Type B pancreatic cell (in vitro differentiated cells): ENCODE results near the gene GFRA1. TPM values are rescaled to one million over a fixed set of nuclear protein-coding genes. Genes with fewer than 3 reads are reported as not detected.

Source experiments
- DNase-seq: peaks from one replicate; pipeline ENCODE4 v3.0.0; 2021; ENCODE audit warnings: mixed read lengths; ENCODE audit not compliant: unreplicated experiment; ENCODE audit errors: extremely low spot score
- H3K27ac Mint-ChIP-seq: 2 replicates; pipeline ENCODE4 v1.8.0; 2021; ENCODE audit warnings: mild to moderate bottlenecking, mixed read lengths
- H3K27me3 Mint-ChIP-seq: 2 replicates; pipeline ENCODE4 v1.8.0; 2021; ENCODE audit warnings: mixed read lengths
- H3K36me3 Mint-ChIP-seq: 2 replicates; pipeline ENCODE4 v1.8.0; 2021; ENCODE audit warnings: mixed read lengths
- H3K4me1 Mint-ChIP-seq: one replicate; pipeline ENCODE4 v1.8.0; 2021; ENCODE audit warnings: mixed read lengths; ENCODE audit not compliant: unreplicated experiment
- H3K4me3 Mint-ChIP-seq: 2 replicates; pipeline ENCODE4 v1.8.0; 2021; ENCODE audit warnings: mild to moderate bottlenecking, mixed read lengths
- H3K9me3 Mint-ChIP-seq: 2 replicates; pipeline ENCODE4 v1.8.0; 2021; ENCODE audit warnings: mixed read lengths
- total RNA-seq: library from RNA; stranded (reverse); gene quantifications from 2 replicates; pipeline ENCODE4 v1.2.1, GENCODE V29; 2021; ENCODE audit warnings: low replicate concordance
- TF ChIP-seq, protein P1 (sequence below): fragments of 200-600 bp; sonication (generic); conservative IDR thresholded peaks from 2 replicates; pipeline ENCODE4 v1.5.0; 2021; ENCODE audit warnings: antibody characterized with exemption, mild to moderate bottlenecking

GFRA1 gene
- total RNA-seq, 1 donor from 2014 or later, result 45.6 TPM

DNA sequence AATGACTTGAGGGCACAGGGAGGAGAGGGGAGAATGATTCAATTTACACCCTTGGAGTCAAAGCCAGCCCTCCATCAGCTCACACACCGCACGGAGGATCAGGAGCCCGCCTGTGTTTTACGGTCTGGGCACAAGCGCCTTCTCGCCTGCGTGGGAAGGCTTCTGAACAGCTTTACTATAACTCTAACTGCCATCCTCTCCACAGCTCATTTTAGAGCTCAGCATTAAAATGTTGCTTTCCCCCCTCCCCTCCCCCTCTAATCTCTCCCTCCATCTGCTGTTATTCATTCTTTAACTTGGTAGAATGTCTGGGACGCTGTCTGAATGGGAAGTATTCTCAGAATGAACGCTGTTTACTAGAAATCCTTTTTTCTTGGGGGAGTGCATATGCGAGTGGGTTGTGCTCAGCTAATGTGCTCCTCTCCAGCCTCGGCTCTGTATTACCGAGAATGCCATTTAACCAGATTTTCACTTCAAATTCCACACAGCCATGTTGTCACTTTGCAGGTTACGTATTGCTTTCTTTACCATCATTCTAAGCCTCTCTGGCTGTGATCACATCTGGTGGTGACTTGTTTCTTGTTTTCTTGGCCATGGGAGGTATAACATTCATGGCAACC, 140.1 kb downstream of the GFRA1 start:
- TF ChIP-seq, protein P1, sequence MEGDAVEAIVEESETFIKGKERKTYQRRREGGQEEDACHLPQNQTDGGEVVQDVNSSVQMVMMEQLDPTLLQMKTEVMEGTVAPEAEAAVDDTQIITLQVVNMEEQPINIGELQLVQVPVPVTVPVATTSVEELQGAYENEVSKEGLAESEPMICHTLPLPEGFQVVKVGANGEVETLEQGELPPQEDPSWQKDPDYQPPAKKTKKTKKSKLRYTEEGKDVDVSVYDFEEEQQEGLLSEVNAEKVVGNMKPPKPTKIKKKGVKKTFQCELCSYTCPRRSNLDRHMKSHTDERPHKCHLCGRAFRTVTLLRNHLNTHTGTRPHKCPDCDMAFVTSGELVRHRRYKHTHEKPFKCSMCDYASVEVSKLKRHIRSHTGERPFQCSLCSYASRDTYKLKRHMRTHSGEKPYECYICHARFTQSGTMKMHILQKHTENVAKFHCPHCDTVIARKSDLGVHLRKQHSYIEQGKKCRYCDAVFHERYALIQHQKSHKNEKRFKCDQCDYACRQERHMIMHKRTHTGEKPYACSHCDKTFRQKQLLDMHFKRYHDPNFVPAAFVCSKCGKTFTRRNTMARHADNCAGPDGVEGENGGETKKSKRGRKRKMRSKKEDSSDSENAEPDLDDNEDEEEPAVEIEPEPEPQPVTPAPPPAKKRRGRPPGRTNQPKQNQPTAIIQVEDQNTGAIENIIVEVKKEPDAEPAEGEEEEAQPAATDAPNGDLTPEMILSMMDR, result no peak
- DNase-seq, result no peak

DNA sequence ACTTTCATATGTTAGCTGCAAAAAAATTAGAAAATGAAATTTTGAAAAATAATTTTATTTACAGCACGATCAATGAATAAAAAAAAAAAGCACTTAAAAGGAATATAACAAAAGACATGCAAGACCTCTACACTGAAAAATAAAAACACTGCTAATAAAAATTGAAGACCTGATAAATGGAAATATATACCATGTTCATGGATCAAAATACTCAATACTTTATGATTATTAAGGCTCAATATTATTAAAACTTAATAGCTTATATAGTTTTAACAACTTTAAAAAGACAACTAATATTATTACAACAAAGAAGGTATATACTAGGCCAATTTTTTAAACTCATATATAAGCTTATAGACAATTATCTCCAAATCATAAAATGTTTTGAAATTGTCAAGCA, 143.0 kb downstream of the GFRA1 start:
- no peak for DNase-seq
- Mint-ChIP-seq H3K4me3 (no peak overlapping the region), H3K4me1 (peaks cover 24% of the 10 kb centered on the region), H3K27me3 (peaks cover 7% of the 10 kb centered on the region), H3K36me3 (peaks cover 4% of the 10 kb centered on the region), H3K9me3 (peaks cover 9% of the 10 kb centered on the region), H3K27ac (no peak overlapping the region)
- TF ChIP-seq, protein P1, result no peak

More for the DNA sequence above, 140.1 kb downstream of the GFRA1 start:
- no peak overlapping the region for H3K4me3 Mint-ChIP-seq
- H3K36me3 Mint-ChIP-seq, result peaks cover 4% of the 10 kb centered on the region
- peaks cover 7% of the 10 kb centered on the region for H3K9me3 Mint-ChIP-seq
- peaks cover 28% of the 10 kb centered on the region for H3K4me1 Mint-ChIP-seq
- peaks cover 7% of the 10 kb centered on the region for H3K27me3 Mint-ChIP-seq
- no peak overlapping the region for H3K27ac Mint-ChIP-seq

DNA sequence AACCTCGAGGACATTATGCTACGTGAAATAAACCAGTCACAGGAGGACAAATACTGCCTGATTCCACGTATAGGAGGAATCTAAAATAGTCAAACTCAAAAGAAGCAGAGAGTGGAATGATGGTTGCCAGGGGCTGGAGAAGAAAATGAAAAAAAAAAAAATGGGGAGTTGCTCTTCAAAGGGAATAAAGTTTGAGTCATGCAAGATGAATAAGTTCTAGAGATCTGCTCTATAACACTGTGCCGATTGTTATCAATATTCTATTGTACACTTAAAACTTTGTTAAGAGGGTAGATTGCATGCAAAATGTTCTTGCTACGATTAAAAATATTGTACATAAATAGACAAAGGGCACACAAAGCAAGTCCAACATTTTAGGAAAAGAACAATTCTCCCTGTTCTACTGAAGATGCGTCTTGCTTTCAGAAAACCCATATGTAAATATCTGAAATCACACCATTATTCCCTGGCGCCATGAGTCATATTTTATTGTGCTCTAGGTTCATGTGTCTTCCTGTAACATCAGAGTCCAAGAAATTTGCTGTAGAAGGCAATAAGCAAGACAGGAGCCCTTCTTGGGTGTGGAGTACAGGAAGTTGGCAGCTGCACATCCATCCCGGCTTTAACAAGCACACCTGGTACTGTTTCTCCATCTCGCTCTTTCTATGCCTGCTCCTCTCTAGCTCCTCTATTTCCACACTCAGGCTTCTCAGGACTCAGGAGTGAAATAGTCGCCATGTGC, 145.9 kb downstream of the GFRA1 start:
- H3K4me1 Mint-ChIP-seq, result peaks cover 8% of the 10 kb centered on the region
- DNase-seq, result no peak
- H3K4me3 Mint-ChIP-seq, result no peak overlapping the region
- peaks cover 9% of the 10 kb centered on the region for H3K9me3 Mint-ChIP-seq
- H3K36me3 Mint-ChIP-seq, result peaks cover 5% of the 10 kb centered on the region
- H3K27ac Mint-ChIP-seq, result no peak overlapping the region
- TF ChIP-seq, protein P1, result no peak
- H3K27me3 Mint-ChIP-seq, result no peaks in the 10 kb centered on the region

DNA sequence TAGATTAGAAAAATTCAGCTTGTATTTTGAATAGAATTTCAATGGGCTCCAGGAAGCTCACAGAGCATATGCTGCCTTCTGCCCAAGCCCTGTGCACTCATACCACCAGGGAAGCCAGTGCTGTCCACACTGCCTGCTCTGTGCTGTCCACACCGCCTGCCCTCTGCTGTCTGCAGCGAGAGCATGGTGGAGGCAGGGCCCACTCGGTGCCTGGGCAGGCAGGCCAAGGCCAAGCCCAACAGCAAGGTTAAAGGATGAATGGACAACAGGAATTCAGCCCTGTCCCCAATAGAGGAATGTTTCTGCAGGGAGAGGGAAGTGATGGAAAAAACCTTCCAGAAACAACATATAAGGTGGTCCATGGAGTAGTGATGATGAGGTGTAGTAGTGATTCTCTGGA, 146.8 kb downstream of the GFRA1 start:
- no peaks in the 10 kb centered on the region for H3K27me3 Mint-ChIP-seq
- no peak overlapping the region for H3K4me3 Mint-ChIP-seq
- no peak overlapping the region for H3K27ac Mint-ChIP-seq
- TF ChIP-seq, protein P1, result no peak
- H3K36me3 Mint-ChIP-seq, result peaks cover 5% of the 10 kb centered on the region
- no peak for DNase-seq
- peaks cover 9% of the 10 kb centered on the region for H3K9me3 Mint-ChIP-seq
- peaks cover 17% of the 10 kb centered on the region for H3K4me1 Mint-ChIP-seq

DNA sequence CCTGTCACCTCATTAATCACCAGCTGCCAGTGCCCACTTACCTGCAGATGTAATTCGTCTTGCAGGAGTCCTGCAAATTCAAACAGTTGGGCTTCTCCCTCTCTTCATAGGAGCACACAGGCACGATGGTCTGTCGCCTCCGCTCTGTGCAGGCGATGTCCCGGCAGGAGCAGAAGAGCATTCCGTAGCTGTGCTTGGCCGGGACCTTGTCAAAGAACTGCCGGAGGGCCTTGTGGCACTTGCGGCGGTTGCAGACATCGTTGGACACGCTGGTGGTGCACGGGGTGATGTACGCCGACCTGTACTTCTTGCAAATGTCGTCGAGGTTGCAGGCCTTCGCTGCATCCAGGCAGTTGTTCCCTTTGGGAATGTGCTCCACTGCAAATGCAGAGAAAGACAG, 147.8 kb downstream of the GFRA1 start:
- TF ChIP-seq, protein P1, result no peak
- Mint-ChIP-seq H3K36me3 (peaks cover 5% of the 10 kb centered on the region), H3K4me1 (peaks cover 22% of the 10 kb centered on the region), H3K27ac (no peak overlapping the region), H3K27me3 (no peaks in the 10 kb centered on the region), H3K9me3 (peaks cover 9% of the 10 kb centered on the region), H3K4me3 (no peak overlapping the region)
- DNase-seq, result no peak
